HUES48 (cell line): ENCODE measurements around the gene POLR1C.
"Not testable (repeated sequence)": the region's sequence is repeated elsewhere in the genome, so short reads cannot be mapped to it uniquely, and the experiment has no call there.

Source experiments
- H3K27ac ChIP-seq: one replicate; pipeline ENCODE4 v1.7.0; 2013; ENCODE audit warnings: low read depth, low read length, inconsistent platforms
- H3K27me3 ChIP-seq: 2 replicates; pipeline ENCODE4 v1.6.1; 2013; ENCODE audit warnings: mild to moderate bottlenecking, low read length; ENCODE audit not compliant: control insufficient read depth, insufficient read depth
- H3K36me3 ChIP-seq: 2 replicates; pipeline ENCODE4 v1.6.1; 2013; ENCODE audit warnings: low read length; ENCODE audit not compliant: control insufficient read depth, insufficient read depth
- H3K4me1 ChIP-seq: 2 replicates; pipeline ENCODE4 v1.6.1; 2013; ENCODE audit warnings: mild to moderate bottlenecking, low read length; ENCODE audit not compliant: control insufficient read depth, insufficient read depth
- H3K4me3 ChIP-seq: 2 replicates; pipeline ENCODE4 v1.5.1; 2013; ENCODE audit warnings: mild to moderate bottlenecking, low read depth, low read length
- H3K9ac ChIP-seq: 2 replicates; pipeline ENCODE4 v1.6.1; 2013; ENCODE audit warnings: mild to moderate bottlenecking, low read depth, low read length, moderate library complexity
- H3K9me3 ChIP-seq: 2 replicates; pipeline ENCODE4 v1.6.1; 2013; ENCODE audit warnings: low read length; ENCODE audit not compliant: control insufficient read depth, insufficient read depth

POLR1C gene

DNA sequence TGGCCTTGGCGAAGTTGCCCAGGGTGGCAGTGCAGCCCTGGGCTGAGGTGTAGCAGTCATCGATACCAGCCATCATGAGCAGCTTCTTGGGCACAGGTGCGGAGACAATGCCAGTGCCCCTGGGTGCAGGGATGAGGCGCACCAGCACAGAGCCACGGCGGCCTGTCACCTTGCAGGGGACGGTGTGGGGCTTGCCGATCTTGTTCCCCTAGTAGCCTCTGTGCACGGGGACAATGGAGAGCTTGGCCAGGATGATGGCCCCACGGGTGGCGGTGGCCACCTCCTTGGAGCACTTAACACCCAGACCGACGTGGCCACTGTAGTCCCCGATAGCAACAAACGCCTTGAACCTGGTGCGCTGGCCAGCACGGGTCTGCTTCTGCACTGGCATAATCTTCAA, 22.1 kb downstream of the POLR1C start:
- not testable (repeated sequence) for H3K9me3 ChIP-seq, H3K27me3 ChIP-seq, H3K4me1 ChIP-seq, H3K9ac ChIP-seq, H3K27ac ChIP-seq, H3K4me3 ChIP-seq
- peaks cover 75% of the 10 kb centered on the region for H3K36me3 ChIP-seq

DNA sequence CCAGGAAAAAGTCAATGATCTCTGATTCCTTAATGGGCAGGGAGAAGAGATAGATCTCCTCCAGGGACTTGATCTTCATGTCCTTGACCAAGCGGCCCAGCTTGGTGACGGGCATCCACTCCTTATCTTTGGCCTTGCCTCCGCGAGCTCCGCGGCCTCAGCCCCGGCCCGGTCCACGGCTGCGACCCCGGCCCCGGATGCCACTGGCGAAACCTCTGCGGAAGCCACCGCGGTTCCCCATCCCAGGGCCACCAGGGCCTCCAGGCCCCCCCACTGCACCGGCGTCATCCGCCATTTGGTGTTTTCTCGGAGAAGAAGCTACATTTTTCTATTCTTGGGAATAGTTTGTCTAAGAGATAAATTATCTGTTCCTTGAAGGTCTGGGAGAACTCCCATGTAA, 22.5 kb downstream of the POLR1C start:
- H3K36me3 ChIP-seq: peaks cover 75% of the 10 kb centered on the region
- not testable (repeated sequence) for H3K4me1 ChIP-seq

GRCh38 chr6:43540507-43540906, 23.6 kb downstream of the POLR1C start:
- H3K27ac ChIP-seq: no peak overlapping the region
- no peak overlapping the region for H3K4me3 ChIP-seq
- H3K9ac ChIP-seq: no peak overlapping the region
- no peaks in the 10 kb centered on the region for H3K27me3 ChIP-seq
- peaks cover 80% of the 10 kb centered on the region for H3K36me3 ChIP-seq
- no peaks in the 10 kb centered on the region for H3K4me1 ChIP-seq
- H3K9me3 ChIP-seq: no peaks in the 10 kb centered on the region

More for the DNA sequence above, 22.5 kb downstream of the POLR1C start:
- H3K4me3 ChIP-seq, H3K27ac ChIP-seq, H3K27me3 ChIP-seq, H3K9ac ChIP-seq, H3K9me3 ChIP-seq: not testable (repeated sequence)

DNA sequence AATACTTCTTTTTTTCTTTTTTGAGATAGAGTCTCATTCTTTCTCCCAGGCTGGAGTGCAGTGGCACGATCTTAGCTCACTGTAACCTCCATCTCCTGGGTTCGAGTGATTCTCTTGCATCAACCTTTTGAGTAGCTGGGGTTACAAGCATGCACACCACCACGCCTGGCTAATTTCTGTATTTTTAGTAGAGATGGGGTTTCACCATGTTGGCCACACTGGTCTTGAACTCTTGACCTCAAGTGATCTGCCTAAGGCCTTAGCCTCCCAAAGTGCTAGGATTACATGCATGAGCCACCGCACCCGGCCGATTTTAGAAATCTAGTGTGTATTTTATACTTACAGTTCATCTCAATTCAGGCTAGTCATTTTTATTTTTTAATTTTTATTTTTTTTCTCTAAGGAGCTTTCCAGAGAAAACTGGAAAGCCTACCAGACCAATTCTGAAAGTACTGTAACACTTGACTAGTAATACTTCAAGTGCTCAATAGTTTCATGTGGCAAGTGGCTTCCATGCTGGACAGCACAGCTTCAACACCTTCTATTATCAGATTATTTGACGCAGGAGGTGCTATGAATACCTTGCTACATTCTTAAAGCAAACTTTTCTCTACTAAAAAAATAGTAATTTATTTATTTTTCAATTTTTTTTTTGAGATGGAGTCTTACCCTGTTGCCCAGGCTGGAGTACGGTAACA, 25.0 kb downstream of the POLR1C start:
- no peak overlapping the region for H3K9ac ChIP-seq
- H3K27ac ChIP-seq: no peak overlapping the region
- H3K4me1 ChIP-seq: no peaks in the 10 kb centered on the region
- H3K4me3 ChIP-seq: no peak overlapping the region
- H3K9me3 ChIP-seq: no peaks in the 10 kb centered on the region
- H3K36me3 ChIP-seq: peaks cover 89% of the 10 kb centered on the region
- no peaks in the 10 kb centered on the region for H3K27me3 ChIP-seq

DNA sequence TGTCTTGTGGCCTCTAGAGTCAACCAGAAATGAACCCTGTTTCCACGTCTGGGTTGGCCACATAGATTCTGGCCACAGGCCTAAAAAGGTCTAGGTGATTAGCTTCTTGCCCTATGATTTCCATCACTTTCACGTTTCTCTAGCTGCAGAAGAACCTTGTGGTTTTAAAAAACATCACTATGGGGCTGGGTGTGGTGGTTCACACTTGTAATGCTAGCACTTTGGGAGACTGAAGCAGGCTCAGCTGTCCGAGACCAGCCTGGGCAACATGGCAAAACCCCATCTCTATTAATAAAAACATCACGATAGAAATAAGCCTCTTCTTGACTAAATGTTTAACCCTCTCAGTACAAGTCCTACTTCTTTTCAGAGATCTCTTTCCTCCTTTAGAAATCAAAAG, 27.6 kb downstream of the POLR1C start:
- peaks cover 95% of the 10 kb centered on the region for H3K36me3 ChIP-seq
- no peak overlapping the region for H3K4me3 ChIP-seq
- H3K27me3 ChIP-seq: no peaks in the 10 kb centered on the region

DNA sequence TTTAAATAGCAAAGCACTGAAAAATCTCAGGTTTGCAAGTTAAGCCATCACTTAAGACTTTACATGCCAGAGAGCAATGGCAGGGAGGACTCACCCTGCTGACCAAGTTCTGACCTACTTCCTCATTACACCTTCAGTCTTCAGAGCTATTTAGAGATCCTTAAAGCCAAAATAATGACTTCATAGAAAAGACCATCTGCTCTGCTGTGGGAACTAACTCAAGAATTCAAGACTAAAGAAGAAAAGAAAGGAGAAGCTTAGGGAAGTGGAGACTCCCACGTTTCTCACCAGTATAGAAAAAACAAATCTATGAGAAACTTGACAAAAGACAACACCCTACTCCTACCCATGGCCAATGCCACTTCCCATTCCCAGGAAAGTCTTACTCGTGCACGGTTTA, 30.3 kb downstream of the POLR1C start:
- H3K4me1 ChIP-seq: no peaks in the 10 kb centered on the region
- no peaks in the 10 kb centered on the region for H3K27me3 ChIP-seq
- no peaks in the 10 kb centered on the region for H3K9me3 ChIP-seq
- no peak overlapping the region for H3K9ac ChIP-seq
- no peak overlapping the region for H3K4me3 ChIP-seq
- no peak overlapping the region for H3K27ac ChIP-seq
- H3K36me3 ChIP-seq: peaks cover 97% of the 10 kb centered on the region

More for the DNA sequence above, 27.6 kb downstream of the POLR1C start:
- Histone ChIP-seq H3K4me1 (no peaks in the 10 kb centered on the region), H3K9me3 (no peaks in the 10 kb centered on the region), H3K9ac (no peak overlapping the region), H3K27ac (no peak overlapping the region)

DNA sequence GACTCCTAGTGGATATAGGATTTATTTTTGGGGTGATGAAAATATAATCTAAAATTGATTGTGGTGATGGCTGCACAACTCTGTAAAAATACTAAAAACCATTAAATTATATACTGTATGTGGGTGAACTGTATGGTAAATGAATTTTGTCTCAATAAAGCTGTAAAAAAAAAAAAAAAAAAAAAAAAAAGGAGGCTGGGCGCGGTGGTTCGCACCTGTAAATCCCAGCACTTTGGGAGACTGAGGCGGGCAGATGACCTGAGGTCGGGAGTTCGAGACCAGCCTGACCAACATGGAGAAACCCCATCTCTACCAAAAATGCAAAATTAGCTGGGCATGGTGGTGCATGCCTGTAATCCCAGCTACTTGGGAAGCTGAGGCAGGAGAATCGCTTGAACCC, 40.7 kb downstream of the POLR1C start:
- H3K9me3 ChIP-seq, H3K9ac ChIP-seq, H3K27me3 ChIP-seq, H3K4me1 ChIP-seq, H3K27ac ChIP-seq, H3K4me3 ChIP-seq: not testable (repeated sequence)
- H3K36me3 ChIP-seq: peaks cover 94% of the 10 kb centered on the region

GRCh38 chr6:43559328-43559727, 42.4 kb downstream of the POLR1C start:
- H3K4me3 ChIP-seq: no peak overlapping the region
- no peak overlapping the region for H3K27ac ChIP-seq
- no peaks in the 10 kb centered on the region for H3K9me3 ChIP-seq
- H3K27me3 ChIP-seq: no peaks in the 10 kb centered on the region
- H3K4me1 ChIP-seq: no peaks in the 10 kb centered on the region
- no peak overlapping the region for H3K9ac ChIP-seq
- peaks cover 98% of the 10 kb centered on the region for H3K36me3 ChIP-seq

DNA sequence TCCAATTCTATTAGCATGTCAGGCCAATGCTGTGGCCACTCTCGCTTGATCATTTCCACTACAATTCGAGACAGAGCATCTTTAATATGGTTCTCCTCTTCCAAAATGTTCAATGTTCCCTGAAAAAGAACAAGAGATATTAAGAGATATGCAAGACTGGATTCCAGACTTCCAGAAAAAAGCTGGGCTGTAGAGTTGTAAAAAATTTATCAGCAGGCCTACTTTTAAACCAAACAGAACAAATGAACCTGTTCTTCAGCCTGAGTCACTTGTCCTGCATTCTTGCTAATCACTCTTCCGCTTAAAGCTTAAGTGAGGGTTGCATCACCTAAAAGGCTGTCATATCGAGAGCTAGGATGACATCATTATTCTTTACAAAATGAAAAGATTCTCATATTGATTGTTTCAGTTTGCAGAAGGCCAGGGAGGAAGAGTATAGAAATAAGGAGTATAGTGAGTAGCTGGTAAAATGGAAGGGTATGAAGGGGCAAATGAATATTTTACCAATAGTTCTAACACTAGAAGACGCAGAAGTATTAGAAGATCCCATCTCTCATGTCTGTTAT, 54.1 kb downstream of the POLR1C start:
- H3K9me3 ChIP-seq: no peaks in the 10 kb centered on the region
- H3K36me3 ChIP-seq: peaks cover 71% of the 10 kb centered on the region
- no peak overlapping the region for H3K27ac ChIP-seq
- H3K27me3 ChIP-seq: no peaks in the 10 kb centered on the region
- no peak overlapping the region for H3K9ac ChIP-seq
- H3K4me1 ChIP-seq: no peaks in the 10 kb centered on the region; the same call in 1 of the 2 replicates
- H3K4me3 ChIP-seq: no peak overlapping the region
